Measurements from ENCODE around the gene TMEM51. TPM values are rescaled to one million over a fixed set of nuclear protein-coding genes. Genes with fewer than 3 reads are reported as not detected.

Gene TMEM51
- total RNA-seq, 1 experiment from 2014 or later, result 24.7 TPM

- intact Hi-C loops (cut with micrococcal nuclease; ENCODE audit: unreplicated experiment), result no loop called here
- Mint-ChIP-seq H3K27ac (ENCODE audit: unreplicated experiment) (no peak overlapping the region), H3K36me3 (ENCODE audit: insufficient read depth, unreplicated experiment) (peaks cover 6% of the 10 kb centered on the region), H3K4me3 (ENCODE audit: unreplicated experiment) (no peak overlapping the region), H3K4me1 (ENCODE audit: low read depth, unreplicated experiment) (peaks cover 18% of the 10 kb centered on the region), H3K9me3 (ENCODE audit: unreplicated experiment) (no peaks in the 10 kb centered on the region), H3K27me3 (ENCODE audit: insufficient read depth, unreplicated experiment) (no peaks in the 10 kb centered on the region)
- TF ChIP-seq CTCF (IDR thresholded peaks at IDR 0.05; ENCODE audit: insufficient read depth in 1 of 2, low read depth in 1 of 2, low read length in 1 of 2, severe bottlenecking in 1 of 2, unreplicated experiment in 1 of 2), result no peak
- H3K27me3 ChIP-seq (replicated peaks; ENCODE audit: control insufficient read depth, insufficient read depth, low read length), result no peaks in the 10 kb centered on the region
- peaks cover 13% of the 10 kb centered on the region for H3K4me1 ChIP-seq
- CTCF ChIA-PET, result no interaction called here
- no TSS peak for BruUV-seq (replicated peaks)
- no peaks in the 10 kb centered on the region for H3K36me3 ChIP-seq (ENCODE audit: control insufficient read depth, insufficient read depth, low read length)
- H3K9me3 ChIP-seq, result no peaks in the 10 kb centered on the region
- POLR2A ChIA-PET, result no interaction called here
- no peak for DNase-seq
- no peak overlapping the region for H3K4me3 ChIP-seq (ENCODE audit: low read depth, low read length)
Observed at GRCh38 chr1:15167386-15167785, 13.8 kb downstream of the TMEM51 start.

- H3K4me3 Mint-ChIP-seq (ENCODE audit: unreplicated experiment), result no peak overlapping the region
- Histone ChIP-seq H3K9me3 (no peaks in the 10 kb centered on the region), H3K4me3 (ENCODE audit: low read depth, low read length) (no peak overlapping the region), H3K4me1 (peaks cover 24% of the 10 kb centered on the region), H3K36me3 (ENCODE audit: control insufficient read depth, insufficient read depth, low read length) (no peaks in the 10 kb centered on the region), H3K27me3 (replicated peaks; ENCODE audit: control insufficient read depth, insufficient read depth, low read length) (no peaks in the 10 kb centered on the region)
- ChIA-PET POLR2A (no interaction called here), CTCF (no interaction called here)
- H3K4me1 Mint-ChIP-seq (ENCODE audit: low read depth, unreplicated experiment), result peaks cover 26% of the 10 kb centered on the region
- intact Hi-C loops (cut with micrococcal nuclease; ENCODE audit: unreplicated experiment), result no loop called here
- H3K27me3 Mint-ChIP-seq (ENCODE audit: insufficient read depth, unreplicated experiment), result no peaks in the 10 kb centered on the region
- TF ChIP-seq CTCF (IDR thresholded peaks at IDR 0.05; ENCODE audit: insufficient read depth in 1 of 2, low read depth in 1 of 2, low read length in 1 of 2, severe bottlenecking in 1 of 2, unreplicated experiment in 1 of 2), result no peak
- H3K27ac Mint-ChIP-seq (ENCODE audit: unreplicated experiment), result no peak overlapping the region
- H3K36me3 Mint-ChIP-seq (ENCODE audit: insufficient read depth, unreplicated experiment), result peaks cover 6% of the 10 kb centered on the region
- no TSS peak for BruUV-seq (replicated peaks)
- H3K9me3 Mint-ChIP-seq (ENCODE audit: unreplicated experiment), result no peaks in the 10 kb centered on the region
- DNase-seq, result no peak
Observed at GRCh38 chr1:15168479-15168878, 14.9 kb downstream of the TMEM51 start.

GRCh38 chr1:15170071-15170470 is 16.5 kb downstream of the TMEM51 start:
- H3K4me1 Mint-ChIP-seq (ENCODE audit: low read depth, unreplicated experiment), result peaks cover 33% of the 10 kb centered on the region
- BruUV-seq (replicated peaks), result no TSS peak
- Histone ChIP-seq H3K27me3 (replicated peaks; ENCODE audit: control insufficient read depth, insufficient read depth, low read length) (no peaks in the 10 kb centered on the region), H3K36me3 (ENCODE audit: control insufficient read depth, insufficient read depth, low read length) (no peaks in the 10 kb centered on the region), H3K9me3 (no peaks in the 10 kb centered on the region), H3K4me3 (ENCODE audit: low read depth, low read length) (no peak overlapping the region), H3K4me1 (peaks cover 39% of the 10 kb centered on the region)
- TF ChIP-seq CTCF (IDR thresholded peaks at IDR 0.05; ENCODE audit: insufficient read depth in 1 of 2, low read depth in 1 of 2, low read length in 1 of 2, severe bottlenecking in 1 of 2, unreplicated experiment in 1 of 2), result no peak
- POLR2A ChIA-PET, result no interaction called here
- CTCF ChIA-PET, result no interaction called here
- H3K36me3 Mint-ChIP-seq (ENCODE audit: insufficient read depth, unreplicated experiment), result peaks cover 17% of the 10 kb centered on the region
- no peaks in the 10 kb centered on the region for H3K27me3 Mint-ChIP-seq (ENCODE audit: insufficient read depth, unreplicated experiment)
- no peak overlapping the region for H3K27ac Mint-ChIP-seq (ENCODE audit: unreplicated experiment)
- no peaks in the 10 kb centered on the region for H3K9me3 Mint-ChIP-seq (ENCODE audit: unreplicated experiment)
- DNase-seq, result no peak
- intact Hi-C loops (cut with micrococcal nuclease; ENCODE audit: unreplicated experiment), result no loop called here
- no peak overlapping the region for H3K4me3 Mint-ChIP-seq (ENCODE audit: unreplicated experiment)
